Stimulated activated CD4-positive, alpha-beta T cell treated with anti-CD3 and anti-CD28 coated beads, Interleukin-1b, Interleukin-23, amount 100 ng/mL, for 4 hours (primary cell): ENCODE results near the gene NR1H2.
"Not testable (repeated sequence)": the region's sequence is repeated elsewhere in the genome, so short reads cannot be mapped to it uniquely, and the experiment has no call there.

Source experiments
- DNase-seq, 2 donors: peaks; one replicate each; pipeline ENCODE4 v3.0.0-alpha.2; 2020; ENCODE audit warnings: low read depth in 2 of 2

Gene NR1H2

GRCh38 chr19:50378169-50378862, 2.1 kb downstream of the NR1H2 start:
- no peak for DNase-seq

- DNase-seq: no peak
These were observed 2.6 kb downstream of the NR1H2 start for GRCh38 chr19:50378863-50379236.

DNA sequence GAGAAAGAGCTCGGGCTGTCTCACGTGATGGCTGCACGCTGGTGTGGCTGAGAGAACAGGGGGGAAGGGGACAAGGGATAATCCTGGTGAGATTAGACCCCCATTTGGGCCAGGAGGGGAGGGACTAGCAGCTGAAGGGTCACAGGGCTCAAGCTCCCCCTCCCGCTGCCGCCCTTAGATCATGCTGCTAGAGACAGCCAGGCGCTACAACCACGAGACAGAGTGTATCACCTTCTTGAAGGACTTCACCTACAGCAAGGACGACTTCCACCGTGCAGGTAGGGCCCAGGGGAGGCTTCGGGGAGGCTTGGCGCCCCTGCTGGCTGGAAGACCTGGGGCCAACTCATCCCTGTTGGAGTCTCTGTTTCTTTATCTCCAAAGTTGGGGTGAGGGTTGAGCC, 3.3 kb downstream of the NR1H2 start:
- DNase-seq: no peak

GRCh38 chr19:50380137-50380536, 3.9 kb downstream of the NR1H2 start:
- no peak for DNase-seq

GRCh38 chr19:50380751-50381151, 4.5 kb downstream of the NR1H2 start:
- DNase-seq: no peak

DNA sequence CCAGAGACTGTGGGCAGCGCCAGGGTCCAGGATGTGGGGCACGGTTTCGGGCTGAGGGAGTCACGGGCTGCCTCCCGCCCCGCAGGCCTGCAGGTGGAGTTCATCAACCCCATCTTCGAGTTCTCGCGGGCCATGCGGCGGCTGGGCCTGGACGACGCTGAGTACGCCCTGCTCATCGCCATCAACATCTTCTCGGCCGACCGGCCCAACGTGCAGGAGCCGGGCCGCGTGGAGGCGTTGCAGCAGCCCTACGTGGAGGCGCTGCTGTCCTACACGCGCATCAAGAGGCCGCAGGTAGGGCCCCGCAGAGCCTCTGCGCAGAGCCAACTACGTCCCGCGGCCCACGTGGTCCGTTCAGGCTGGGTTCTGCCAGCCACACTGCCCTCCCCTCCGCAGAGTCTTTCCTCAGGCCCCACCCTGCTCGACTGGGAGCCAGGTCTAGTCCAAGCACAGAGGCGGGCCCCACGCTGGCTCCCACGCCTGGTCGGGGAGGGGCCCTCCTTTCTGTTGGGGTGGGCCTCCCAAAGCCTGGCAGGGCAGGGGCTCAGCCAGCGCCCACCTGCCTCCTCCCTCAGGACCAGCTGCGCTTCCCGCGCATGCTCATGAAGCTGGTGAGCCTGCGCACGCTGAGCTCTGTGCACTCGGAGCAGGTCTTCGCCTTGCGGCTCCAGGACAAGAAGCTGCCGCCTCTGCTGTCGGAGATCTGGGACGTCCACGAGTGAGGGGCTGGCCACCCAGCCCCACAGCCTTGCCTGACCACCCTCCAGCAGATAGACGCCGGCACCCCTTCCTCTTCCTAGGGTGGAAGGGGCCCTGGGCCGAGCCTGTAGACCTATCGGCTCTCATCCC, 5.8 kb downstream of the NR1H2 start:
- DNase-seq: no peak

DNA sequence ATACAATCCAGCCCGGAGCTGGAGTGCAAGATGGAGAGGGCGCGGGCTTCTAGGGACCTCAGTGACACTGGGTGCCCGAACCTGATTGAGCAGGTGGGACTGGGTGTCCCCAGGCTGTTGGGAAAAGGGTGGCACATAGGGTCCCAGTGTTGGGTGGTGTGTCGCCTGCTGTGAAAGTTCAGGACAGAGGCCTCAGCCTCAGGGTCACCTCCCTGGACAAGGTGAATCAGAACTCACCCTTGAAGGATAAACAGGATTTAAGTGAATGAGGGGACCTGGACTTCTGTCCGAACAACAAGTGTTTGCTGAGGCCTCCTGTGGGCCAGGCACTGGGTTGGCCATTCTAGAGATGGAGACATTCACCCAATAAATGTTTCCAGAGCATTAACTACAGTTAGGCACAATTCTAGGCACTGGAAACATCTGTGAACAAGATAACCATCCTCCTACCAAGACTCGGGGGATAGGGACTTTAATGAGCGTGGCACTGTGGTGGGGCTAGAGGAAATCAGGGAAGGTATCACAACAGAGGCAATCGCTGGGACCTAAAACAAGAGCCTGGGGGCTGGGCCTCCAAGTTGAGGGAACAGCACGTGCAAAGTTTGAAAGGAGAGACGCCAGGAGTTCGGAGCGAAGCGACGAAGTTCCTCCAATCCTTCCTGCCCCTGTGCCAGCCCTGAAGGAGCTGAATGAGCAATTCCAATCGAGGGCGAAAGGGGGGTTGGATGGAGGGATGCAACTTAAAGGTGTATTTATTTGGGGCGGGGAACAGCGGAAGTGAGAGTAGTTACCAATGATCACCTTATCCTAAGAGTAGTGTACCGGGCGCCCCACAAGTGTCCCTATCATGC, 7.0 kb downstream of the NR1H2 start:
- no peak for DNase-seq

- peak; percentile 99 for DNase-seq
These were observed 7.8 kb downstream of the NR1H2 start, which contains the start of gene POLD1 for GRCh38 chr19:50383852-50384684. Gene POLD1 (plus strand): TSS chr19:50384347. CDS start chr19:50398852, 14,505 bp downstream.

DNA sequence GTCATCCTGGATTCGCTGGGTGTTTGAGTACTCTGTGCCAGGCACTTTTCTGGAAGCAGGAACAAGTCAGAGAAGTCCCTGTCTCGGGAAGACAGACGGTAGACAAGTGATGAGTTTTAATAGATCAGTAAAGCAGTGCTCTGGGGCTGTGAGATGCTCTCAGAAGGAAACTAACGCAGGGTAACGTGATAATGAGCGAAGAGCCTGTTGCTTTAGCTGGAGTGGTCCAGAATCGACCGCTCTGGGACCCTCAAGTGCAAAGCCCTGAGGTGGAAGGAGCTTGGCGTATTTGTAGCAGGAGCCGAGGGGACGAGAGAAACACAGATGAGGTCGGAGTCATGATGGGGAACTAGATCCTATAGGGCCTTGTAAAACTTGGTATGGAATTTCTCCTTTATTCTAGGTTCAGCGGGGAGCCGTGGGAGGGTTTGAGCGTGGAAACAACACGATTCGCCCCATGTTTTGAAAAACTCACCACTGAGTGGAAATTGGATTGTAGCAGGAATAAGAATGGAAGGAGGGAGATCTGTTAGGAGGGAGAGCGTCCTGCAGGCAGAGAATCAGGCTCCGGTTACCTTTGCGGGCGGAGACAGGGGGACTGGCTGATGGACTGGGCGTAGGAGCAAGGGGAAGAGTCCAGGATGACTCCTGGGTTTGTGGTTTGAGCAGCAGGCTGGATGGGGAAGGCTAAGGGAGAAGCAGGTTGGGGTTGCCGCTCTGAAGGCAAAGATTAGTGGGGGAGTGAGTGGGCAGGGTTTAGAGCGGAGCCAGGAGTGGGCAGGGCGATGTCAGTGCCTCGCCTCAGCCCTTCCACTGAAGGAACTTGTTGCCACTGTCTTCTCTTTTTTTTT, 8.7 kb downstream of the NR1H2 start:
- no peak for DNase-seq

- DNase-seq: no peak
These were observed 11.1 kb downstream of the NR1H2 start for GRCh38 chr19:50387176-50387867.

DNA sequence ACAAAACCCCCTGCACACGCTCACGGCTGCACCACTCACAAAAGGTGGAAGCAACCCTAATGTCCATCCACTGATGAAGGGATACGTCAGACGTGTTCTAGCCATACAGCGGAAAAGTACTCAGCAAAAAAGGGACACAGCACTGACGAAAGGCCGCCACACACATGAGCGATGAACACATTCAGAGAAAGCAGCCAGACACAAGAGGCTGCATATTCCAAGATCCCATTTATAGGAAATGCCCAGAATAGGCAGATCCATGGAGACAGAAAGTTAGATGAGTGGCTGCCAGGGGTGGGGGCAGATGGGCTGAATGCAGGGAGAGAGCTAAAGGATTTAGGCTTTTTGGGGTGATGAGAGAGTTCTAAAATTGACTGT, 11.6 kb downstream of the NR1H2 start:
- no peak for DNase-seq

GRCh38 chr19:50390295-50390694, 14.0 kb downstream of the NR1H2 start:
- not testable (repeated sequence) for DNase-seq

- not testable (repeated sequence) for DNase-seq
These were observed 14.7 kb downstream of the NR1H2 start for GRCh38 chr19:50390952-50391351.

GRCh38 chr19:50392759-50393158, 16.5 kb downstream of the NR1H2 start:
- no peak for DNase-seq

- DNase-seq: no peak
These were observed 17.3 kb downstream of the NR1H2 start for GRCh38 chr19:50393589-50393988.

DNA sequence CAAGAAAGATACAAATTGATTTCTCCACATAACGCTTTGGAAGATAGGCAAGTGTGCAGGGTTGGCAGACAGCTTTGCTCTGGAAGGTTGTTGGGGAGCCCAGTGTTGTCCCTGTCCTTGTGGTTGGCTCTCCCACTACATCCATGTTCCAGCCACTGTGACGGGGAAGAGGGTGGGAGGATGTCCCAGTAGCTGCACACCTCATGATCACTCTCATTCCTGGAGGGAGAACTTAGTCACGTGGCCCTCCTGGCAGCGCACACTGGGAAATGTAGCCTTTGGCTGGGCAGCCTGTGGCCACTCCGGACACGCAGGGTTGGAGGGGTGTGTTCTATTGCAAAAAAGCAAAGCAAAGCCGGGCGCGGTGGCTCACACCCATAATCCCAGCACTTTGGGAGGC, 17.8 kb downstream of the NR1H2 start:
- DNase-seq: no peak

DNA sequence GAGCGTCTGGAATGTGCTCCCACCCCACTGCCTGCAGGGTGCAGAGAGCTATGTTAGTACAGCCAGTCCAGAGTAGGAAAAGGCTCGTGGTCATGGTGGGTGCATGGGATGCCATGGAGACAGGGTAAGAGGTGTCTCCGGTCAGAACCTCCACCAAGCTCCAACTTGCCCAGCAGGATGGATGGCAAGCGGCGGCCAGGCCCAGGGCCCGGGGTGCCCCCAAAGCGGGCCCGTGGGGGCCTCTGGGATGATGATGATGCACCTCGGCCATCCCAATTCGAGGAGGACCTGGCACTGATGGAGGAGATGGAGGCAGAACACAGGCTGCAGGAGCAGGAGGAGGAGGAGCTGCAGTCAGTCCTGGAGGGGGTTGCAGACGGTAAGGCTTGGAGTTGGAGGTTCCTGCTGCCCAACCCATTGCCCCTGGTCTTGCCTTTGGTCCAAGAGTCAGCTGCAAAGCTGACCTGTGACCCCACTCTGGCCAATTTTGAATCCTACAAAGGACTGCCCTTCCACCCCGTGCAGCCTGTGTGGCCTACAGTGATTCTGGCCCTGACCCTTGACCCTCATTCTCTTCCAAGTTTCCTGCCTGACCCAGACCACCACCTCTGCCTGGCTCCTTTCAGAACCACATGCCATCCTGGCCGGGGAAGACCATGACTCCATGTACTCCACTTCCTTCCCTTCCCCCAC, 22.6 kb downstream of the NR1H2 start:
- DNase-seq: no peak

- DNase-seq: no peak
These were observed 23.1 kb downstream of the NR1H2 start for GRCh38 chr19:50399368-50399745.
